ENCODE results near the gene ACER3.

Gene ACER3

DNA sequence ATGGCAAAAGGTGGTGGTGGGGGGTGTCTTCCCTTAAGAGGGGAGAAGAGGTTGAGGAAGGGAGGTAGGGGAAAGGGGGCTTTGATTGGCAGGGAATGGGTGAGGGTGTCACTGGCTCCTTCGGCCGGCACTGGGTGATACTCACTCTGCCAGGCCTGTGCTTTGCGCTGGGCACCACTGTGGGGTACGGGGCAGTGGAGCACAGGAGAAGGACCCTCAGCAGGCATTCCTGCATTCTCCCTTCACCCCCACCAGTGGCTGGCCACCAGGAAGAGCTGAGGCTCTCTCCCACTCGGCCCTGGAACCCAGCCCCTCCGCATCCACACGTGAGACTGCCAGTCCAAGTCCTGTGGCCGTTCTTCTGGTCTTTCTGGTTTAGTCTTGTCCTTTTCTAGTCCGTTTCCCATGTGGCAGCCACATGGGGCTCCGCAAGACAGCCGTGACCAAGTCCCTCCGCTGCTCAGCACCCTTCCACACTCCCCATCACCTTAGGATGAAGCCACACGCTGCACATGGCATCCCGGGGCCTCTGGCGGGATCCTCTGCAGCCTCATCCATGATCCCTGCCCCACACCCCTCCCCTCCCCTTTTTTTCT lies 214.0 kb downstream of the ACER3 start:
- H3K9me3 ChIP-seq (ENCODE audit: insufficient read depth, low read length) = no peaks in the 10 kb centered on the region
- no peaks in the 10 kb centered on the region for H4K20me1 ChIP-seq (ENCODE audit: insufficient read depth, low read length)
- H3K27me3 ChIP-seq (ENCODE audit: low read depth, low read length) = peaks cover 20% of the 10 kb centered on the region
- no peak overlapping the region for H3K27ac ChIP-seq (ENCODE audit: low read length)
- H3K79me2 ChIP-seq (ENCODE audit: low read length) = no peaks in the 10 kb centered on the region
- H3K4me2 ChIP-seq (ENCODE audit: low read length) = no peak overlapping the region
- TF ChIP-seq EZH2phosphoT487 (IDR thresholded peaks at IDR 0.05; ENCODE audit: low read depth) = no peak
- TF ChIP-seq, protein P1, sequence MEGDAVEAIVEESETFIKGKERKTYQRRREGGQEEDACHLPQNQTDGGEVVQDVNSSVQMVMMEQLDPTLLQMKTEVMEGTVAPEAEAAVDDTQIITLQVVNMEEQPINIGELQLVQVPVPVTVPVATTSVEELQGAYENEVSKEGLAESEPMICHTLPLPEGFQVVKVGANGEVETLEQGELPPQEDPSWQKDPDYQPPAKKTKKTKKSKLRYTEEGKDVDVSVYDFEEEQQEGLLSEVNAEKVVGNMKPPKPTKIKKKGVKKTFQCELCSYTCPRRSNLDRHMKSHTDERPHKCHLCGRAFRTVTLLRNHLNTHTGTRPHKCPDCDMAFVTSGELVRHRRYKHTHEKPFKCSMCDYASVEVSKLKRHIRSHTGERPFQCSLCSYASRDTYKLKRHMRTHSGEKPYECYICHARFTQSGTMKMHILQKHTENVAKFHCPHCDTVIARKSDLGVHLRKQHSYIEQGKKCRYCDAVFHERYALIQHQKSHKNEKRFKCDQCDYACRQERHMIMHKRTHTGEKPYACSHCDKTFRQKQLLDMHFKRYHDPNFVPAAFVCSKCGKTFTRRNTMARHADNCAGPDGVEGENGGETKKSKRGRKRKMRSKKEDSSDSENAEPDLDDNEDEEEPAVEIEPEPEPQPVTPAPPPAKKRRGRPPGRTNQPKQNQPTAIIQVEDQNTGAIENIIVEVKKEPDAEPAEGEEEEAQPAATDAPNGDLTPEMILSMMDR (IDR thresholded peaks at IDR 0.05; ENCODE audit: low read depth, low read length) = no peak
- H3K4me3 ChIP-seq (ENCODE audit: low read length) = no peak overlapping the region
- no peaks in the 10 kb centered on the region for H3K36me3 ChIP-seq (replicated peaks; ENCODE audit: low read depth, low read length)
- H3K9ac ChIP-seq (ENCODE audit: low read length) = no peak overlapping the region
- H3K4me1 ChIP-seq (ENCODE audit: low read length) = peaks cover 15% of the 10 kb centered on the region
- H2AFZ ChIP-seq (ENCODE audit: low read depth, low read length) = no peak overlapping the region

DNA sequence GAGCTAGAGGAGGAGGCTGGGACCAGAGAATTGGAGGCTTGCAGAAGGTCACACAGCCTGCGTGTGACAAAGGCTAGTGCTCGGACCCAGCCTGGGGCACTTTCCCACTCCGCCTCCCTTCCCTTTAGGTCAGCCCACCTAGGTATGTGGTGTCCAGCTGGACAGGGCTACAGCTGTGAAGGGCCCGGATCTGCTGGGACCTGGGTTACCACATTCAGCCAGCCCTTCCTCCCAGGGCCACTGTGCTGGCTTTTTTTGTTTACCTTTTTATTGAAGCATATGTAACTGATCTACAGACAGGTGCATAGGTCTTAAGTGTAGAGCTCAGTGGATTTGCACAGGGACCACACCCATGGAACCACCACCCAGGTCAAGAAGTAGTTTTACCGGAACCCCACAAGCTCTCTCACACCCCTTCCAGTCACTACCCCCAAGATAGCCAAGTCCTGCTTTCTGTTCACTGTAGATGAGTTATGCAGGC lies 214.7 kb downstream of the ACER3 start:
- TF ChIP-seq, protein P1 (IDR thresholded peaks at IDR 0.05; ENCODE audit: low read depth, low read length) = no peak
- no peak for TF ChIP-seq EZH2phosphoT487 (IDR thresholded peaks at IDR 0.05; ENCODE audit: low read depth)
- Histone ChIP-seq H3K4me3 (ENCODE audit: low read length) (no peak overlapping the region), H3K36me3 (replicated peaks; ENCODE audit: low read depth, low read length) (no peaks in the 10 kb centered on the region), H3K27ac (ENCODE audit: low read length) (no peak overlapping the region), H3K79me2 (ENCODE audit: low read length) (no peaks in the 10 kb centered on the region), H2AFZ (ENCODE audit: low read depth, low read length) (no peak overlapping the region), H3K4me2 (ENCODE audit: low read length) (no peak overlapping the region), H3K27me3 (ENCODE audit: low read depth, low read length) (peaks cover 13% of the 10 kb centered on the region), H3K9ac (ENCODE audit: low read length) (no peak overlapping the region), H4K20me1 (ENCODE audit: insufficient read depth, low read length) (no peaks in the 10 kb centered on the region), H3K9me3 (ENCODE audit: insufficient read depth, low read length) (no peaks in the 10 kb centered on the region), H3K4me1 (ENCODE audit: low read length) (peaks cover 9% of the 10 kb centered on the region)
